HEK293T (cell line): ENCODE measurements around the gene SNIP1.
"Not testable (repeated sequence)": the region's sequence is repeated elsewhere in the genome, so short reads cannot be mapped to it uniquely, and the experiment has no call there.

Experiments used
- CTCF ChIA-PET: fragments of 350-600 bp; formaldehyde crosslinking; extraction: SDS; loops from one replicate; lab custom pipeline; 2021; ENCODE audit warnings: antibody characterized with exemption, inconsistent platforms; lab: Yijun Ruan, JAX
- POLR2A ChIA-PET: fragments of 350-600 bp; formaldehyde crosslinking; extraction: SDS; loops from one replicate; lab custom pipeline; 2020; ENCODE audit warnings: antibody characterized with exemption, inconsistent platforms; lab: Yijun Ruan, JAX
- DNase-seq: peaks from one replicate; pipeline ENCODE4 v3.0.0; 2012; ENCODE audit warnings: mixed read lengths; ENCODE audit errors: extremely low spot score
- ARNT ChIP-seq: fragments of 450-650 bp; IDR thresholded peaks from 2 replicates; pipeline ENCODE4 v1.6.1; 2017; ENCODE audit warnings: mild to moderate bottlenecking
- CTBP1 ChIP-seq: fragments of 450-650 bp; IDR thresholded peaks from 2 replicates; pipeline ENCODE4 v1.6.1; 2016; ENCODE audit warnings: borderline replicate concordance
- ELF4 ChIP-seq: fragments of 450-650 bp; IDR thresholded peaks from 2 replicates; pipeline ENCODE4 v1.6.1; 2017; ENCODE audit warnings: antibody characterized with exemption
- FOXA1 ChIP-seq: fragments of 450-650 bp; IDR thresholded peaks from 2 replicates; pipeline ENCODE4 v1.6.1; 2016; ENCODE audit warnings: mild to moderate bottlenecking
- FOXK2 ChIP-seq: fragments of 450-650 bp; IDR thresholded peaks from 2 replicates; pipeline ENCODE4 v1.6.1; 2016; ENCODE audit warnings: mild to moderate bottlenecking
- FOXM1 ChIP-seq: fragments of 450-650 bp; IDR thresholded peaks from 2 replicates; pipeline ENCODE4 v1.6.1; 2017; ENCODE audit warnings: mild to moderate bottlenecking, borderline replicate concordance
- HDGF ChIP-seq: fragments of 450-650 bp; IDR thresholded peaks from 2 replicates; pipeline ENCODE4 v1.6.1; 2017; ENCODE audit warnings: antibody characterized with exemption, borderline replicate concordance
- L3MBTL2 ChIP-seq: fragments of 450-650 bp; conservative IDR thresholded peaks from 2 replicates; pipeline ENCODE4 v1.6.1; 2016; ENCODE audit warnings: mild to moderate bottlenecking
- LEF1 ChIP-seq: fragments of 450-650 bp; IDR thresholded peaks from 2 replicates; pipeline ENCODE4 v1.6.1; 2017; ENCODE audit warnings: mild to moderate bottlenecking, borderline replicate concordance
- PKNOX1 ChIP-seq: fragments of 450-650 bp; IDR thresholded peaks from 2 replicates; pipeline ENCODE4 v1.6.1; 2016
- SUZ12 ChIP-seq: fragments of 450-650 bp; IDR thresholded peaks from 2 replicates; pipeline ENCODE4 v1.6.1; 2016; ENCODE audit warnings: mild to moderate bottlenecking
- ZNF384 ChIP-seq: fragments of 450-650 bp; IDR thresholded peaks from 2 replicates; pipeline ENCODE4 v1.6.1; 2016

The SNIP1 gene

GRCh38 chr1:37545019-37545418, 9.1 kb downstream of the SNIP1 start:
- ChIA-PET CTCF (no interaction called here), POLR2A (no interaction called here)
- no peak for DNase-seq
- no peak for TF ChIP-seq FOXM1
- no peak for TF ChIP-seq PKNOX1
- TF ChIP-seq SUZ12, result no peak
- no peak for TF ChIP-seq LEF1
- no peak for TF ChIP-seq FOXA1
- TF ChIP-seq ZNF384, result no peak
- TF ChIP-seq L3MBTL2, result no peak
- TF ChIP-seq ELF4, result no peak
- TF ChIP-seq HDGF, result no peak
- TF ChIP-seq FOXK2, result no peak

DNA sequence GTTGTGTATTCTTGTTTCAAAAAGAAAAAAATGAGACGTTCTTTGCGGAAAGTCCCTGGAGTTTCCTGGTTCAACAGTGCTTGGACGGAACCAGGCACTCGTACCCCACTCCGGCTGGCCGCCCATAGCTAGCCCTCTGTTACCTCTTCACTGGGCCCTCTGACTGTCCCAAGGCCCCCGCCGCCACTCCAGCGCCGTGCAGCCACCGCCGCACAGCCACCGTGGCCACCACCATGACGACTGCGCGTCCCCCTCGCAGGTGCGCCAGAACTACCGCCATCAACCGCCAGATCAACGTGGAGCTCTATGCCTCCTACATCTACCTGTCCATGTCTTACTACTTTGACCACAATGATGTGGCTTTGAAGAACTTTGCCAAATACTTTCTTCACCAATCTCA, 9.6 kb downstream of the SNIP1 start:
- POLR2A ChIA-PET, result no interaction called here
- TF ChIP-seq FOXM1 (no peak), HDGF (no peak), SUZ12 (no peak)
- DNase-seq, result no peak
- CTCF ChIA-PET, result no interaction called here

- TF ChIP-seq SUZ12, result no peak
- no peak for TF ChIP-seq CTBP1
- no peak for TF ChIP-seq ZNF384
- no peak for TF ChIP-seq FOXA1
- TF ChIP-seq ARNT, result no peak
- no peak for DNase-seq
- ChIA-PET POLR2A (interaction anchor here (1.0 kb wide), 1 partner anchor 14 kb away, joined by 3 read pairs; the partner anchor contains the start of gene SNIP1), CTCF (no interaction called here)
Measured at GRCh38 chr1:37540036-37540785, 13.9 kb downstream of the SNIP1 start.

- POLR2A ChIA-PET, result interaction anchor here (1.0 kb wide), 1 partner anchor 15 kb away, joined by 3 read pairs; the partner anchor contains the start of gene SNIP1
- DNase-seq, CTCF ChIA-PET: not testable (repeated sequence)
Measured at GRCh38 chr1:37539154-37539553, 14.9 kb downstream of the SNIP1 start.

GRCh38 chr1:37537378-37537777, 16.7 kb downstream of the SNIP1 start:
- ChIA-PET CTCF (no interaction called here), POLR2A (no interaction called here)
- TF ChIP-seq FOXA1, result no peak
- no peak for TF ChIP-seq ELF4
- TF ChIP-seq HDGF, result no peak
- TF ChIP-seq L3MBTL2, result no peak
- no peak for TF ChIP-seq PKNOX1
- TF ChIP-seq ARNT, result no peak
- TF ChIP-seq FOXK2, result no peak
- no peak for TF ChIP-seq CTBP1
- TF ChIP-seq SUZ12, result no peak
- no peak for DNase-seq

DNA sequence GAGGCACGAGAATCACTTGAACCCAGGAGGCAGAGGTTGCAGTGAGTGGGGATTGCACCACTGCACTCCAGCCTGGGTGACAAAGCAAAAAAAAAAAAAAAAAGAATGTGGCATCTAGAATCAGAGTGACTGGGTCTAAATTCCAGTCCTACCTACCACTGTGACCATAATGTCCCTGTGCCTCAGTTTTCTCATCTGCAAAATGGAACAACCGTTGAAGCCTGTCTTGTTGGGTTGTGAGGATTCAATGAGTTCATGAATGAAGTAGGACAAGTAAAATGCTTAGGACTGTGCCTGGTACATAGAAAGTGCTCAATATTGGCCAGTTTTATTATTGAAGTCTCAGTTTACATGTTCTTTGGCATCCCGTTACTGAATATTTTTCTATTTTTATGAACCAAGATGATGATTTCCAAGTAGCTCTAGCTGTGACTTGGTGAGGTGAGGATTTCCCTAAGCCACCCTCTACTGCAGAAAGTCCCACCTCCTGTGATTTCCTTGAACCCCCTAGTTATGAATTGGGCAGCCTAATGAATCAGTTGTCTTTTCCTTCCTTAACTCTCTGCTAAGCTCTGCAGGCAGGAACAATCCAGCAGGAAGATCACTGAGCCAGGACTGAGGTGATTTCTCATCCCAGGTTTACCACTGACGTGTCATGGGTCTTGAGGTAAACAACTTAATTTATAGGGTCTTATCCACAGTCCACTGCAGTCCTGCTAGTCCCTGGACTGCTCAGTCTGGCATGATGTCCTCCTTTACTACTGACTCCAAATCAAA, 20.6 kb downstream of the SNIP1 start:
- CTCF ChIA-PET, result no interaction called here
- no peak for DNase-seq
- no peak for TF ChIP-seq ELF4
- no peak for TF ChIP-seq HDGF
- no peak for TF ChIP-seq FOXK2
- TF ChIP-seq ZNF384, result no peak
- TF ChIP-seq FOXM1, result no peak
- POLR2A ChIA-PET, result no interaction called here

- POLR2A ChIA-PET, result interaction anchor here (0.8 kb wide), 1 partner anchor 18 kb away, joined by 5 read pairs; the partner anchor contains the start of gene MEAF6
- CTCF ChIA-PET, DNase-seq: not testable (repeated sequence)
Measured at GRCh38 chr1:37532418-37533156, 21.5 kb downstream of the SNIP1 start.

DNA sequence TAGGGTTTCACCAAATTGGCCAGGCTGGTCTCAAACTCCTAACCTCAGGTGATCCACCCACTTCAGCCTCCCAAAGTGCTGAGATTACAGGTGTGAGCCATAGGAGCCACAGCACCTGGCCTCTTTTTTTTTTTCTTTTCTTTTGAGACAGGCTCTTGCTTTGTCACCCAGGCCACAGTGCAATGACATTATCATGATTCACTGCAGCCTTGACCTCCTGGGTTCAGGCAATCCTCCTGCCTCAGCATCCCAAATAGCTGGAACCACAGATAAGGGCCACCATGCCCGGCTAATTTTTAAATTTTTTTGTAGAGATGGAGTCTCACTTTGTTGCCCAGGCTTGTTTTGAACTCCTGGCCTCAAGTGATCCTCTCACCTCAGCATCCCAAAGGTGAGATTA, 24.2 kb downstream of the SNIP1 start:
- CTCF ChIA-PET, POLR2A ChIA-PET, DNase-seq: not testable (repeated sequence)
